GM21825 (cell line): ENCODE results near the gene PTPRT.

Source experiments
- ATAC-seq: cut with Tn5 transposase; IDR thresholded peaks from one replicate; pipeline ENCODE4 v1.9.1; 2021; ENCODE audit warnings: mild to moderate bottlenecking, moderate library complexity; ENCODE audit not compliant: unreplicated experiment

Gene PTPRT

DNA sequence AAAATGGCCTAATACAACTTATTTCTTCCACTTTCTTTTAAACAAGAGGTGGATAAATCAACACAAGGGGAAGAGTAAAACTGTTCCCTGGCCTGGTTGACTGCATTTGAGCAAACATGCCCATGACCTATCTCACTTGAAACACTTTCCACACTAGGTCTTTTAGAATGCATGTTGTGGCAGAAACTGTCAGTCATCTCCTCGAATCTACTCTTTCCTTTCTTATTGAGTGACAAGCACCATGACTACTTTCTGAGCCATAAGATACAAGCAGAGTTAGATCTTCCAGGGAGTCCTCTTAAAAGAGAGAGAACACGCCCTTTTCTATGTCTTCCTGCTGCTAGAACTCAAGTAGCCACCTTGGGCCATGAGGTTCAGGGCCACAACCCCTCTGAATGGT lies 66.5 kb downstream of the PTPRT start:
- no peak for ATAC-seq

DNA sequence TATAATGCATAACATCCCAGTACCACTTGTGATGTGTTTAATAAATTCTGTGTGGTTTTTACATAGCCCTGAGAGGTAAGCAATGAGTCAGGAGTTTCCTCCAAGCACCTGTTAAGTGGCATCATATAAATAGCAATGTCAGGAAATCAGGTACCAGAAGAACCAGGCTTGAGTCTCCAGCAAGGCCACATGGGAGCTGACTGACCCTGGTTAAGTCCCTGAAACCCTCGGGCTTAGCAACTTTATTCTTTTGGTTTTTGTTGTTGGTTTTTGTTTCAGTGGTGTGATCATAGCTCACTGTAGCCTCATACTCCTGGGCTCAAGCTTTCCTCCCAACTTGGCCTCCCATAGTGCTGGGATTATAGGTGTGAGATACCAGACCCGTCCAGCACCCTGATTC lies 70.0 kb downstream of the PTPRT start:
- ATAC-seq, result no peak

DNA sequence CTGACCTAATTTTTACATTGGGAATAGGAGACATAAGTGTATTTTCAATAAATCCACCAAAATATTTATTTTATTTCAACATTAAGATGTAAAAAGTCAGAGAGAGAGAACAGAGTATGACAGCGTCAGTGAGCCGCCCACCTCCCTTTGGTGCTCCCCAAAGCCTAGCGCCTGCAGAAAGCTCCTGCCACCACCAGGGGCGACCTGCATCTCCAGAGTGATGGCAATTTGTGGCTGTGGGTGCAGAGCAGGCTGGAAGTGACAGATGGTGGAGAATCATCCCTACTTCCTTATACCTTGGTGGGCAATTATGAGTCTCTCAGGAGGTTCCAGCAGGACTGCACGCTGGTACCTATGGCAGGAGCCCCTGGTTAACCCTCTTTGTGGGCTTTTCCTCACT lies 87.3 kb downstream of the PTPRT start:
- ATAC-seq, result no peak

DNA sequence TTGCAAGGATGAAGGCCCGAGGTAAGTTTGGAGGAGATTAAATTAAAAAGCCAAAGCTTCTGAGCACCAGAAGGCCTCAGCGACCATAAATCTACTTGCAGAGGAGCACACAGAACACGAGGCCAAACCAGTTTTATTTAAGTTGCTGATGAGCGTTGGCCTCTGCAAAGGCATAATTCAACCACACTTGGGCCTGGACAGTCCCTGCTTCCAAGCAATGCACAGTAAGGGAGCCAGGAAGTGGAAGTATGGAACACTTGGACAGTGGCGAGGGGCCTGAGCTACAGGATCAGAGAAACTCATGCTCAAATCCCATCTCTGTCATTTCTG lies 92.8 kb downstream of the PTPRT start:
- no peak for ATAC-seq

DNA sequence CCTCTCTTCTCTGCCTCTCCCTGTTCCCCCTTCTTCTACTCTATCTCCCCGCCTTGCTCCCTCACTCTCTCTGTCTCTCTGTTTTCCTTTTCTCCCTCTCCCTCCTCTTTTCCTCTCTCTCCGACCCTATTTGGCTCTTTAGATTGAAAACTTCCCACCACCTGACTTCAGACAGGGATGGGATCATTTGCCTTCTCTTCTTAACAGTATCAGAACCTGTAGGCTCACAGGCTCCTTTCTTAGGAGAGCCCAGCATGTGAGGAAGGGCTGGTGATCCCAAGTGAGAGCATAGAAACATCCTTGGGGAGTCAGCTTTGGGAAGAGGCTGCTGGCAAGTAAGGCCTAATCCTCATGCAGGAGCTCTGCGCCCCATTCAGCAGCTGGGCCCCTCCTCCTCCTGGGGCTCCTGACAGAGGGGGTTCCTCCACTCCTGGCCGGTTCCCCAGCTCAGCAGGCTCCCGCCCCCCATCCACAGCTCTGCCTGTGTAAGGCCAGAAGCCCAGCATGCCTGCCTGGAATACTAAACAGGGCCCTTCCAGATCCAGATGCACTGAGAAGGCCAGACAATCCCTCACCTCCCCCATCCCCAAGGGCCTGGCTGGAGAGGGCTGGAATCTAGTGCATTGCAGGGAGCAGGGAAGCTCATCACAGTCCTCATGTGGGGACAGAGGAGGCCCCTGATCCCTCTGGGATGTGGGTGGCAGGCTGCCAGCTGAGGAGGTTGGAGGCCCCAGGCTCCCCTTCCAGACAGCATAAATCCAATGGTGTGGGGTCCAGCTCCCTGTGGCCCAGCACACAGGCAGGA lies 93.4 kb downstream of the PTPRT start:
- ATAC-seq, result no peak

DNA sequence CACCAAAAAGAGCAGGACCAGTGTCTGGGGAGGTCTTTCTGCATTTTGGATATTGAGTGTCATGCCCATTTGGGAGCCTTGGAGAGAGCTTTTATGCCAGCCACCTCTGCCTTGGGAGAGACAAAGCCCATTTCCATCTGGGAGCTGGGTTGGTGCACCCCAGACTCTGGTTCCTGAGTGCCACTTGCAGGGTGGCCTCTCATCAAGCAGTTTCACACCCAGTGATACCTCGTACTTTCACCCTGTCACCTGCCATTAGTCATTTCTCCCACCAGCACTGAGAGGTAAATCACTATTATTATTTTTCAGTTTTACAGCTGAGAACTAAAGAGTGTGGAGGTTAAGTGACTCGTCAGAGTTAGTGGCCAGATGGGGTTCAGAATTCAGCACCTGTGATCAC lies 94.7 kb downstream of the PTPRT start:
- ATAC-seq, result no peak

DNA sequence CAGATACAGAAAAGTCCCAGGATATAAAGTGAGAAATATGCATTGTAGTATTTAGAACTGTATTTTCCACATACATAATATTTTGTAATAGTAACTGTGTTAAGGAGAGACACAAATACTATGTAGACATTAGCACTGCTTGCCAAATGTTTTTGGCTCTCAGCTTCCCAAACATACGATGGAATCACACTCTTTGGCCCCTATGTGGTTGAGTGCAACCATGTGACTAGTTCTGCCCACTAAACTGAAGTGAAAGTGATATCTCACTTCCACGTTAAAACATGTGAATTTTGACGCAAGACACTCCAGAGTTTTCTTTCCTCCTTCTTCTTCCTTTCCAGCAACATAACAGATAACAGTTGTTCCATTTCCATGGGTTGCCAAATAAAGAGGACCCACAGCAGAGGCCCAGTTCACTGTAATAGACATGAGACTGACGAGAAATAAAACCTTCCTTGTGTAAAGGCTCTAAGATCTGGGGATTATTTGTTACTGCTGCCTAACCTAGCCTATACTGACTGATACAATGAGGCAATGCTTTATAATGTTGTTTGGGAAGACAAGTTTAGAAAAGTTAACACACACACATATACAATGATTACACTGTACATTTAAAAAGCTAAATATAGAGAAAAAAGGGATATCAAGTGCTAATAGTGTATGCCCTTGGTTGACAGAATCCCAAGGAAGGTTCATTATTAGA lies 97.2 kb downstream of the PTPRT start:
- no peak for ATAC-seq

DNA sequence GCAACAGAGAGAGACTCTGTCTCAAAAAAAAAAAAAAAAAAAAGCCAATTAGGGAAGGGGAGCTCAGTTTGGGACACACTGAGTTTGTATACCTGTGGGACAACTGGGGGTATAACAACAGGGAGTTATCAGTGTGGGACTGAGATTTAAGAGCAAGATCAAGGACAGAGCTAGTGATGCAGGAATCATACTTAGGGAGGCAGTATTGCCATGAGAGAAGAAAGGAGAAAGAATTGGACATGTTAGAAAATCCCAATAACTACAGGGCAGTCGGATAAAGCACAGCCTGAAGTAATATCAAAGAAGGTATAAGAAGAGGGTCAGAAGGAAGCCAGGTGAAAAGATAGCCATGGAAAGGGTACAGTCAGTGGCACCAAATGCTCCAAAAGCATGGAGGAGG lies 121.2 kb downstream of the PTPRT start:
- no peak for ATAC-seq

DNA sequence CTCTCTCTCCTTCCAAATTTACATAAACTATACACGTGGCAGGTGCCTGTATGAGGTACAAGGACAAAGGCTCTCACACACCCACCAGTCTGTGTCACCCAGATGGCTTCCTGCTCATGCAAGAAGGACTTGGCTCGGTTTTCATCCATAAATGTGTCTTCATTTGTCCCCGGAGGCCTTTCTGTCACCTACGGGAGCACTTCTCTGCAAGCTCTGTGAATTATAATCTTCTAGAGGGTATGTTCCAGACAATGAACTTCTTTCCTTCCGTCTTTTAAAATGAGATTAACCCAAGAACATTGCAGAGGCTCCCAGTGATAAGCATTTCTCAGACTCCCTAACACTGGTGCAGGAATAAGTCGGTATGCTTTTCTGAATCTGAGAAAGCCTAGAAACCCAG lies 123.6 kb downstream of the PTPRT start:
- ATAC-seq, result no peak

DNA sequence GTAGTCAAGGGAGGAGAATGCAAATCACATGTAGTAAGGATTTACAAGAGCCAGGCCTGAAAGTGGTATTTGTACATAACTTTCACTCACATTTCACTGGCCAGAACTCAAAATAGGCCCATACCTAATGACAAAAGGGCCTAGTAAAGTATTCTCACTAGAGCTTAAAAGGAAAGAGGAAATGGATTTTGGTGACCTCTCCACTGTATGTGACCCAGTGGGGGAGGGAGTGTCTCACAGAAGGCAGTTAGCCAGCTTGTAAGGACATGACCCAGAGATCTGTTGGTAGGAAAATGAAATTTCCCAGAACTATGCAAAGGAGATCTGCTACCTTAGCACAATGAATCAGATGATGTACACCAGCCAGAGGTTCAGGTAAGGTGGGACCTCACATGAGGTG lies 124.4 kb downstream of the PTPRT start:
- no peak for ATAC-seq

DNA sequence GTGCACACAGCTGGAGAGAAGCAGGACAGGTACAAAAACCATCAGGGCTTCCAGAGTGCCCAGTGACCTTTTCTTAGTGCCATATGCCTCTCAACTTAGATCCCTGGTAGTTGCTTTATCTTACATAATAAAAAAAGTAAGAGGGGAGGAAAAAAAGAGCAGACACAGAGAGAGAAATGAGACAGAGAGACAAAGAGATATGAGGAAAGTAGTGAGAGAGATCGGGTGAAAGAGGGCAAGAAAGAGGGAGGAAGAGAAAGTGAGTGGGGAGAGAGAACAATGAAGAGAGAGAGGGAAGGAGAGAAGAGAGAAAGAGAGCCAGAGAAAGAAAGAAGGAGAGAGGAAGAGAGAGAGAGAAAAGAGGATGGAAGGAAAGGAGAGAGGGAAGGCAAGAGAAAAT lies 131.6 kb downstream of the PTPRT start:
- no peak for ATAC-seq

DNA sequence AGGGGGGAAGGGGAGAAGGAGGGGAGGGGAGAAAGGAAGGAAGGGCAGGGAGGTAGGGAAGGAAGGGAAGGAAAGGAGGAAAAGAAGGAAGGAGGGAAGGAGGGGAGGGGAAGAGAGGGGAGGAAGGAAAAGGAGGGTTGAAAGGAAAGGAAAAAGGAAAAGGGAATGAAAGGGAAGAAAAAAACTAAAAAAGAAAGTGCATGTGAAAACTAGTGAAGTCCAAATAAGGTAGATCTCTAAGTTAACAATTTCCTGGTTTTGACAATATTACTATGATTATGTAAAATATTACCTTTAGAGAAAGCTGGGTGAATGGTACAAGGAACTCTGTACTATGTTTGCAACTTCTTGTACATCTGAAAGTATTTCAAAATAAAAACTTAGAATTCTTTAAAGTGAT lies 132.4 kb downstream of the PTPRT start:
- no peak for ATAC-seq

DNA sequence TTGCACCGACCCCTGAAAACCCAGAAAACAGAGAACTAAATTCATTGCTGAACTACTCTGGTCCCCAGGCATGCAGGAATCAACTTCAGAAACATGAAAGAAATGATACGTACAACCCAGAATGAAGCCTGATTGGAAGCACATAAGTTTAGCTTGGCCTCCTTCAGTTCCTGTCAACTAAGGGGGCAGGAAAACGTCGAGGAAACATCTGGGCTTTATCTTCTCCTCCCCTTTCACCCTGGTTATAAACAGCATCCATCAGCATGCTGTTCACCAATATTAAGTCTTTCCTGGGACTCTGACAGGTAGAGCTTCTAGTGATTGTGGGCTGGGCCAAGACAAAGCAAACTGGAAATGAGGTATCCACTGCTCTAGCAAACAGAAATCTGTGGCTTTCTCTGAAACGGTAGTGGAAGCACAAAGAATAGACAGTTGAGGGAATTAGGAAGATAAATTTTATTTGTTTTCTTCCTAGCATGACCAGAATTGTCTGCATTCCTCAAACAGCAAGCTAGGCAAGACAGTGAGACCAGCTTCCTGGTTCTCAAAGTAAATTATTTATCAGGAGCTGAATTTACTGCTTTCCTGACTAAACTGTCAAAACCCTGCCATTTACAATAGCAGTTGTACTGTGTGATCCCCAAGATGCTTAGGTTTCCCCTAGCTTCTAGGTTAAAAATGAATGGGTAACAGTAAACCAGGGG lies 134.4 kb downstream of the PTPRT start:
- no peak for ATAC-seq

DNA sequence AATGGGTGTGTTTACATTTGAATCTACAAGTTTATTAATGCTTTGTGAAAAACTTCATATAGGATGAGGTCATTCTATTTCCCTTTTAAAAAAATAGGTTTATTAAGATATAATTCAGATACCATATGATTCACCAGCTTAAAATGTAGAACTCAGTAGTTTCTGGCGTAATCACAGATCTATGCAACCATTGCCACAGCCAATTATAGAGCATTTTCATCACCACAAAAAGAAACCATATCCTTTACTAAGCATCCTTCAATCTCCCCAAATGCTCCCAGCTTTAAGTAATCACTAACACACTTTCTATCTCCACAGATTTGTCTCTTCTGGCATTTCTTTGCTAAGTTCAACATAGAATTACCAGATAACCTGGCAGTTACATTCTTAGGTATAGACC lies 137.2 kb downstream of the PTPRT start:
- no peak for ATAC-seq

DNA sequence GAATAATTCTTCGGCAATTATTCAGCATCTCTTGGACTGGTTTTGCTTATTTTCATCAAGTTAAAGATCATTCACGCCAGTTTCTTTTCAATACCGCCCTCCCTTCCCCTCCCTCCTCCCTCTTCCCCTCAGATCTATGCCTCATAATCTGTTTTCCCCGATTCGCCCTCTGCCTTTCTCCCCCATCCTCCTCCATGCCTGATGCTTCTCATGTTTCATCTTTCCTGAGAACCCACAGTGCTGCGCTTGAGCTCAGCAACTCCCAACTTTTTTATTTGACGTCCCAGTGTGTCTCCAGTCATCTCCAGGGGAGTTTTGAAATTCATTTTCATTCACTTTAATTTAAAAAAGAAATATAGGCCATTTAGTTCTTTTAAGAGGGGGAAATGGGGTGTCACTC lies 142.7 kb downstream of the PTPRT start:
- no peak for ATAC-seq

DNA sequence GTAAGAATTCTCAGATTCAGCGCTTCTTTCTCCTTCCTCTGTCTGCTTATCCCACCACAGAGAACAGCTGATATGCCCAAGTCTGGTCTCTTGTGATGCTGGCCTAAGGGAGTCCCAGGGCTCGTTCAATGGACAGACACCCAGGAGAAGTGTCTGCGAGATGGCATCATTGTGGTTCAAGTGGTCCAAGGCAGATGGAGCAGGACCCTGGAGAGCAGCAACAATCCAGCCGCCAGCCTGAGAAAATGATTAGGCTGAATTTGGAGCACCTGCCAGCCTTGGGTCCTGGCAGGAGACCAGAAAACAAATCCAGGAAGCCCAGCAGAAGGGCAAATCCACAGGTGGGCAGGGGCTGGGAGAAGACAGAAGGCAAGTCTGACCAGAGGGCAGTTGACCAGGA lies 145.8 kb downstream of the PTPRT start:
- no peak for ATAC-seq

DNA sequence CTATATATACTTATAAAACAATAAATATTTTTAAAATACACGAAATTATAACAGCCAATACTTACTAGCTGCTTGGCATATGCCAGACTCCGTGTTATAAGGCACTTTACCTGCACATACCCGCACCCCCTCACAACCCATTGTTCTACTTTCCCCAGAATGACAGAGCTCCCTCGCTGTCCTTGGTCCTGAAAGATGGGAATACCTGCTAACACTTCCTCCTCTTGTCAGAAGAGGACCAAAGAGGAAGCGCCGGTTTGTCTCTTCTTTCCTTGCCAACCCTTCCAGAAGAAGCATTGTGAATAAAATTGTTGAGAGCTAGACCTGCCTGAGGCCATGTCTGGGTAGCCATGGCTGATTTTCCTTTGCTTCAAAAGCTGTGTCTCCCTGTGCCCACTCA lies 149.3 kb downstream of the PTPRT start:
- no peak for ATAC-seq

DNA sequence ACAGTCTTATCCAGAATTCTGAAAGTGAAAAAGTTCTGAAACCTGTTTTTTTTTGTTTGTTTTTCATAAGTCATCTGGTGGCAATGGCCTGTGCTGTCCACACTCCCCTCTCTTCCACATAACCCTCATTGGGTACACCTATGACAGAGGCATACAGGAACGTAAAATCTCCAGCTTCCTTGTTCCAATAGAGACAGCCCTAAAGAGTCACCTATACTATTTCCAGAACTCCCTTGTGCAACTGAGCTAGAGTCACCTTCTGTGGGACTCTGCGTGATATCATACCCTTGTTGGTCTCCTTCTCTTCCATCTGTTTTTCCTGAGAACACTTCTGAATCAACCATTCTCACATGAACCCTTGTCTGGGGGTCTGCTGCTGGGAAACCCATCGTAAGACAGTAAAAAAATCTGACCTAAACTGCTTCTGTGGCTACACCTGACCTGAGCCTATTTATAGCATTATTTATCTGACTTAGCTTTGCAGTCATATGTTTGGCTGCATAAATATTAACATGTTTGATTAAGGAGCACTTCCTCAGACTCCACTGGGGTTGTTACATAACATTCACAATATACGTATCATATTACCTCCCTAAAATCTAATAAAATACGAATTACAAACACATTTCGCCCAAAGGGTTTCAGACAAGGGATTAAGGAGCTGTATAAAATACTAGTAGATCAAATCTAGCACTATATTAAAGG lies 151.9 kb downstream of the PTPRT start:
- no peak for ATAC-seq

DNA sequence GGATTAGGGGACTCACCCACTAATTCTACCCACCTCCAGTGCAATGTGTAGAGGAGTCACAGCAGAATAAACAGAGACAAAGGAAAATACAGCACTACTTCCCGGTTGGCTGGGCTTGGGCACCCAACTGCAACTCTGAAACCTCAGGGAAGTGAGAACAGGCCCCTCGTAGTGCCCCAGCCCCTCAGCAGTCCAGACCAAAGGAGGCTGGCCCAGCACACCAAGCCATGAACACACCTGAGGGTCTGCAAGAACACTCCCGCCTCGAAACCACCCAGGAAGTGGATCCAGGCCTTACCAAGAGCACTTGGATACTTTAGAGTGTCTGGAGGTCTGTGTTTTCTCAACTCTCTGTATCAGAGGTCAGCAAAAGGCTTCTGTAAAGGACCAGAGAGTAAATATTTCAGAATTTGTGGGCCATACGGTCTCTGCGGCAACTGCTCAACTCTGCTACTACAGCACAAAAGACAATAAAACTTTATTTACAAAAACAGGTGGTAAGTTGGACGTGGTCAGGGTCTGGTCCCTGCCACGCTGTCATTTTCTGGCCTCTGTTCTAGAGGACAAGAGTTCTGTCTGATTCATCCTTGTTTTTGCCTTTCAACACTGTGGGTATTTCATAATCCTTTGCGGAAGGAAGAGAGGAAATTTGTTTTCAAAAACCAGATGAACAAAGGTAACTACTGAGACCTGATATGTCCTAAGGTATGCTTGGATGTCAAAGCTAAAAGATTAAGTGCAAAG lies 154.6 kb downstream of the PTPRT start:
- ATAC-seq, result no peak

DNA sequence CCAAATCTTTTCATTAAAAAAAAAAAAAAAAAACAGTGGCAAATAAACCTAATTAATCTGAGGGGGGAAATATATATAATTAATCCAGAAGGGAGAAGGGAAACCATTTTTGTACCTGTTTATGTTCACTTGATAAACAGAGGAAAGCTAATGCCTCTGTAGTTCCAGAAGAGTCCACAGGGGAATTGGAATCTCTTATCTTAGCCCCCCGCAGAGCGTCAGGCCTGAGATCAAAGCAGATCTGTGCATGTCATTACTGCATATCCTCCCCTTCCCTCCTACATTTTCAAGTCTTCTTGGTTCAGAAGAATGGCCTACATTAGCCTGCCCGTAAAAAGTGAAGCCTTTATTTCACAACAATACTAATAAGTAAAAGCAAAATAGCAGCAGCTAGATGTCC lies 157.2 kb downstream of the PTPRT start:
- no peak for ATAC-seq

DNA sequence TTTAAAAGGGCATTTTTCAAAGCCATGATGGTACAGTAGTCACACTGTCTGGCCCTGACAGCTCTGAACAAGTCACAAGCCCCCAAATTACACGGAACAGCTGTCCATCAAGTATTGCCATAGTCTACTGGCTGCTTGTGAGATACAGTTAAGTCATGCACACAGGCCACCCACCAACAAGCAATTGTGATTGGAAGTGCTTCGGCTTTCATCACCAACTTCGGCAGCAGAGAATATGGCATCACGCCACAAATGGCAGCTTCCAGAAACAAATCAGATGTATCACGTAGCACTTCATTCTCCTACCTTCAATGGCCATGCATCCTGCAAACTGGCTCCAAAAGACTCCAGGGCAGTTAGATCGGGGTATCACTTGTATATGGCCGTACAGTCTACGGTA lies 160.5 kb downstream of the PTPRT start:
- ATAC-seq, result no peak
